HuH-7 (cell line): ENCODE measurements around the gene KRT20.
"Not testable (repeated sequence)": the region's sequence is repeated elsewhere in the genome, so short reads cannot be mapped to it uniquely, and the experiment has no call there.

ENCODE experiments used
- DNase-seq: peaks from one replicate; pipeline ENCODE4 v3.0.0; 2011; ENCODE audit warnings: low spot score

KRT20 gene

GRCh38 chr17:40884708-40885512 is at the start of gene KRT20:
Gene KRT20 (minus strand): TSS chr17:40885242. CDS start chr17:40885185, 57 bp downstream.
- no peak for DNase-seq

- no peak for DNase-seq
Measured at GRCh38 chr17:40932608-40933007, 47.6 kb upstream of the KRT20 start.

- DNase-seq: no peak
Measured at GRCh38 chr17:40931311-40931710, 46.3 kb upstream of the KRT20 start.

- no peak for DNase-seq
Measured at GRCh38 chr17:40926341-40926740, 41.3 kb upstream of the KRT20 start.

- DNase-seq: no peak
Measured at GRCh38 chr17:40922239-40922638, 37.2 kb upstream of the KRT20 start.

GRCh38 chr17:40921026-40921425 is 36.0 kb upstream of the KRT20 start:
- DNase-seq: no peak

GRCh38 chr17:40917116-40917515 is 32.1 kb upstream of the KRT20 start:
- not testable (repeated sequence) for DNase-seq

- DNase-seq: no peak
Measured at GRCh38 chr17:40916366-40916765, 31.3 kb upstream of the KRT20 start.

GRCh38 chr17:40915721-40916256 is 30.7 kb upstream of the KRT20 start:
- no peak for DNase-seq

- DNase-seq: no peak
Measured at GRCh38 chr17:40915199-40915661, 30.2 kb upstream of the KRT20 start.

GRCh38 chr17:40914075-40914855 is 29.2 kb upstream of the KRT20 start:
- no peak for DNase-seq

GRCh38 chr17:40912486-40913210 is 27.6 kb upstream of the KRT20 start:
- DNase-seq: no peak

GRCh38 chr17:40910441-40910841 is 25.4 kb upstream of the KRT20 start:
- no peak for DNase-seq

GRCh38 chr17:40909755-40910154 is 24.7 kb upstream of the KRT20 start:
- no peak for DNase-seq

GRCh38 chr17:40909351-40909750 is 24.3 kb upstream of the KRT20 start:
- peak; percentile 37 for DNase-seq

- no peak for DNase-seq
Measured at GRCh38 chr17:40906613-40907012, 21.6 kb upstream of the KRT20 start.

- no peak for DNase-seq
Measured at GRCh38 chr17:40905370-40905769, 20.3 kb upstream of the KRT20 start.

- no peak for DNase-seq
Measured at GRCh38 chr17:40903129-40903847, 18.2 kb upstream of the KRT20 start.

GRCh38 chr17:40902498-40902897 is 17.5 kb upstream of the KRT20 start:
- DNase-seq: no peak

- DNase-seq: peak; percentile 54
Measured at GRCh38 chr17:40901981-40902474, 17.0 kb upstream of the KRT20 start.

GRCh38 chr17:40900809-40901356 is 15.8 kb upstream of the KRT20 start:
- no peak for DNase-seq
